Muscle of arm (tissue), 12 donors: ENCODE results near the gene CERS1. TPM values are rescaled to one million over a fixed set of nuclear protein-coding genes. Genes with fewer than 3 reads are reported as not detected.

Source experiments
- DNase-seq: peaks from one replicate; pipeline ENCODE4 v3.0.0-alpha.2; 2013
- polyA plus RNA-seq, 12 donors: library from polyadenylated mRNA; unstranded; fragments of 120-200 nt; gene quantifications; one replicate each; pipeline ENCODE4 v1.2.1, GENCODE V29; 2013; ENCODE audit not compliant: insufficient read length in 12 of 12

CERS1 gene
- polyA plus RNA-seq, 12 donors, result 15.8 to 49.2 (median 30.5) TPM; not detected in 1

DNA sequence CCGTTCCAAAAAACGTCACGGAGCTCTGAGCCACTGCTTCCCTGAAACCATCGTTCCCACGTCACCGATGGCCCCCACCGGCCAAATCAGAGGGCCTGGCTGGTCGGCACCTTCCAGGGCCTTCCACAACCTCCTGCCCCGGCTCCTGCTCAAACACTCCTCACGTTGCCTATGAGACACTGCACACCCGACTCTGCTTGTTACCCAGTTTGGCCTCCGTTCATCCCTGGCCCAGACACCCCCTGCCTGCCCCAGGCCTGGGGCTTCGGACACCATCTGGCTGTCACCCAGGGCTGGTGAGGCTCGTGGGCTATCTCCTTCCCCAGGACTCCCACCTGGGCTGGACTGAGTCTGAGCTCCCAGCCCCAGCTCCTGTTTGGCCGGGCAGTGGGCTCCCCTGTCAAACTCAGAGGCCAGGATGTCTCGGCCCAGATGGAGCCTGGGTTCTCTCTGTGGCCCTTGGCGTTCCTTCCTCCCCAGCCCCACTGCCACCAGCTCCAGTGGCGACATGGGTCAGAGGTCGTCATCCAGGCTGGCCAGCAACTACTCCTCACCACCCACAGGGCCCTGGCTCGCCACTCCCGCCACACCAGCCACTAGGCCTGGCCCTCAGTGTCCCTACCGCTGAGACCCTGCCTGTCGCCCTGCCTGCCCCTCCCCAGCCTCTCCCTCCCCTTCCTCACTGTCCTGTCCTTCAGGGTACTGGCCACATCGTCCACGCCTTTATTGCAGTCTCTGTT lies 17.7 kb downstream of the CERS1 start:
- no peak for DNase-seq

DNA sequence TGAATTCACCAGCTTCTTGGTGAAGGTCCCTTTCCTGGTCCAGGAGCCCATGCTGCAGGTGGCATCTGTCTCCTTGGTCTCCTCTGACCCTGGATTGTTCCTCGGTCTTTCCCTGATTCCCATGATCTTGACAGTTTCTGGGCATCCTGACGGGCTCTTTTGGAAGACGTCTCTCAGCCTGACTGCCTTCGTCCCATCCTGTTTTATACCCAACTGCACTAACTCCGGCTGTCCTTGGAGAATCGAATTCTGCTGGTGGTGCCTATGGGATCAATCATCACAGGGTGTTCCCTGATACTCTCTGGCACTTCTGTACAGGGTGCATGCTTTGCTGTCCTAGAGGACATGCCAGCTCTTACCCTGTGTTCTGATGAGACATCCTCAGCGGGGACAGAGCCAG lies 19.1 kb downstream of the CERS1 start:
- no peak for DNase-seq

DNA sequence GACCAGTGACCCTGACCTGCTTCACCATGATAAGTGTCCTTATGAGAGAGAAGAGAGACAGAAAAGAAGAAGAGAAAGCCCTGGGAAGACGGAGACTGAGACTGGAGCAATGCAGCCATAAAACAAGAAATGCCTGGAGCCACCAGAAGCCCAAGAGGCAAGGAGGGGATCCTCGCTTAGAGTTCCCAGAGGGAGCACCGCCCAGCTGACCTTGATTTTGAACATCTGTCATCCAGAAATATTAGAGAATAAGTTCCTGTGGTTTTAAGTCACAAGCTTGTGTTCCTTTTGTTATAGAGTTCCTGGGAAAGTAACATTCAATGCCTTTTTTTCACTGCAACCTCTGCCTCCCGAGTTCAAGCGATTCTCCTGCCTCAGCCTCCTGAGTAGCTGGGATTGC lies 20.2 kb downstream of the CERS1 start:
- no peak for DNase-seq

DNA sequence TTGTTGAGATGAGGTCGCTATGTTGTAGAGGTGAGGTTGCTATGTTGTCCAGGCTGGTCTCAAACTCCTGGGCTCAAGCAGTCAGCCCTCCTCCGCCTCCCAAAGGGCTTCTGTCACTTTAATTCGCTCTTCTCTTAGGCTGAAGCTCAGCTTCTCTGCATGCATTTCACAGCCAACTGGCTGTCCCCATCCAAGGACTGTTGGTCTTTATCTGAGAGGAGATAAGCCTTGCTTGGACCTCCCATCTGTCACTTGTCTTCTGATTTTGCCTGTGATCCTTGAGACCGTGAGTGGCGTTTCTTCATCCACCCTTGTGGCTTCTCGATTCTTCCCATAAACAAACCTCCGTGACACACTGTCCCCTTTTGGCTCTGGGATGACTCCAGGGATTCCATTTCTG lies 24.4 kb downstream of the CERS1 start:
- DNase-seq, result no peak

DNA sequence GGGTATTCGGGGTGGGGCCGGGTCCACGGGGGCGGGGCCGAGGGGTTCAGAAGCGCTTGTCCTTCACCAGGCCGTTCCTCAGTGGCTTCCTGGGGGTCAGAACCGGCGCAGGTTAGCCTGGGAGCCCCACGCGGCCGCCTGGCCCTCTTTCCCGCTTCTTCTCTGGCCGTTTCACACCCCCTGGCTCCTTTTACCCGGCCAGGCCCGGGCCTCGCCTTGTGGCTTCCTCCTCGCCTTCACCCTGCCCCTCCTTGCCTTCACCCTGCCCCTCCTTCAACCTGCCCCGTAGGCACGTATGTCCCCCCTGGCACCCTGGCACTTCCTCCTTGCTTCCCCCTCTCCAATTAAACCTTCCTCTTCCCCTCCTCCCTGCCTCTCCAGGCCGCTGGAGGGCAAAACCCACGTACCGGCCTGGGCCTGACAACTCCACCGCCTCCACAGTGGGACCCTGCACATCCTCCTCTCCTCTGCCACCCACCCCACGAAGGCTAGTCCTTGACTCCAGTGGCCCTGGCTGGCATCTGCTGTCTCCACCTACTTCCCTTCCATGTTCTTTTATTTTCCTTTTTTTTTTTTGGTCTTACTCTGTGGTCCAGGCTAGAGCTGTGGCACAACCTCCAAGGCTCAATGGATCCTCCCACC lies 25.3 kb downstream of the CERS1 start:
- no peak for DNase-seq

DNA sequence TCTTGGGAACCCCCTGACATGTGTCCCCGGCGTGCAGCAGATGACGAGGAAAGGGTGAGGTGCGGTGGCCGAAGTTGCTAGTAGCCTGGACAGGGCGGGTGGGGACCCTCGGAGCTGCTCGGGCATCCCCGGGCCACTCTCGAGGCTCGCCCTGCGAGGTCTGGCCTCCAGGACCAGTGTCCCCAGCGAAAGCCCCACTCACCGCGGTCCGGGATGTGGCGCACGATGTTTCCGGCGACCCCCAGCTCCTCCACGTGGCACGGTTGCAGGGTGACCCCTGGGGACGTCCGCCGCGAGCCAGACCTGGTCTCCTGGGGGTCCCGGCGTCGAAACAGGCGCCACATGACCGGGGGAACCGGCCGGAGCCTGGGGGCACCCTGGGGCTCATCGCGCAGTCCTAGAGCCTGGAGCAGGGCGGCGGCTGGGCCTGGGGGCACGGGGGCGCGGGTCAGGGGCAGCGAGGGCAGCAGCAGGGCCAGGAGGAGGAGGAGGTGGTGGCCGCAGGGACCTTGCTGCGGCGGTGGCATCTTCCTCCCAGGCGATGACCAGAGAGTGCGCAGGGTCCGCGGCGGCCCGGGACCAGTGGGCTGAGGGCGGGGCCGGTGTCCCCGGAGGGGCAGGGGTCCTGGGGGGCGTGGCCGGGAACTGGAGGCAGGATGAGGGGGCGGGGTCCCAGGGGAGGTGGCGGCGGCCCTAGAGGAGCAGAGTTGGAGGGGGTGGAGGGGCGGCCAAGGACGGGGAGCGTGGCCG lies 26.0 kb downstream of the CERS1 start:
- no peak for DNase-seq

DNA sequence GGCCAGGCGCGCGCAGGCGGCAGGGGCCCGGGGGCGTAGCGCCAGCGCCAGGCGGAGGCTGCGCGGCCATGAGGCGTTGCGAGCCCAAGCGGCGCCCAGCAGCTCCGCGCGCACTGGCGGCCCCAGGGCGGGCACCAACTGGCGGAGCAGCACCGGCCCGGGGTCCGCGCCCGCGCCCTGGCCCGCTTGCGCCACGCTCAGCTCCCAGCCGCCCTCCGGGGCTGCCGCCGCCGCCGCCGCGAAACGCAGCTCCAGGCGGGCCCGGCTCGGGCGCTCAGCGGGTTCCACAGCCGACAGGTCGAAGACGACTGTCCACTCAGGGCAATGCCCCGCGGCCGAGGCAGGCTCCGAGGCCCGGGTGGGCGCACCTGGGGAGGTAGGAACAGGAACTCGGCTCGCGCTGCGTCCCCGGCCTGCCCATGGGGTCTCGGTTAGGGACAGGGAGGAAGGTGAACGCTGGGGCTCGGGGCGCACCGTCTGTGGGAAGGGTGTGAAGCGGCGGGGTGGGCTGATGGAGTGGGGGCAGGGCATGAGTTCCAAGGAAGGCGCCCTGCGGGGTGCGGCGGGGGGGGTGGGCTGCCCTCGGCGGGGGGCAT lies 26.8 kb downstream of the CERS1 start:
- no peak for DNase-seq

DNA sequence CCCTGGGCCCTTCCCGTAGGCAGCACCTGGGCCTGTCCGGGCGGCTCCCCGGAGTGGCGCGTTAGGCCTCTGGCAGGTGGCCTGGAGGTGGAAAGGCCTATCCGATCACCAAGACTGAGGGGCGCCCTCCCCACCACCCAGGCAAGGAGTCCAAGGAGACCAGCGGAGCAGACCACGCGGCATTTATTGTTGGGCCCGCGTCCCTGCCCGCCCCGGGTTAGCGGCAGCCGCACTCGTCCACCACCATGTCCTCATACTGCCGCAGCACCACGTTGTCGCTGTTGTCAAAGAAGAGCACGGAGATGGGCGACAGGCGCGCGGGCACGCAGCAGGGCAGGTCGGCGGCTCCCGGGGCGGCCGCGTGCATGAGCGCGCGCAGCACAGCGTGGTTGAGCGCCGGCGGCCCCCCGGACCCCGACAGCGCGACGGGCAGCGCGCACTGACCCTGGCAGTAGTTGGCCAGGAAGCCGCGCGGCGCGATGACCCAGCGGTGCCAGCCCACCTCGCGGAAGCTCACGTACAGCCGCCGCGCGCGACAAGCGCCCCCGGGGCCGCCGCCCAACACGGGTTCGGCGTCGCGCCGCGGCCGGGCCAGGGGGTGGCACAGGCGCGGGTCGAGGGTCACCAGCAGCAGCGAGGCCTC lies 27.5 kb downstream of the CERS1 start:
- no peak for DNase-seq

DNA sequence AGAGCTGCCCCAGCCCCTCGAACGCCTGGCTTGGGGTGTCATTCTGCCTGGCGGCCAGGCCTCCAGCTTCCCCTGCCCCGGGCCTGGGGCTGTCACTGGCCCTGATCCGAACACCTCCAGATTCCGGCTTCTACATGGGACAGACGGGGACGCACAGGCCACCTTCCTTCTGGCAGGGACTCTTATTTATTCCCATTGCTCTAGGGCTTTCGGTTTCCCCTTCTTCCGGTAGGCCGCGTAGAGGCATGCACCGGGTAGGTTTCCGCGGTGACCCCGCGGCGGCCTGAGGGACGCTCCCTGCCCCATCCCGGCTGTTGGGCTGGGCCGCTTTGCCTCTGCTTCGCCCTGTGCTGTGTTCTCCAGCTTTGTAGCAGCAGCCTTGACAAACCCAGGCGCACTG lies 28.2 kb downstream of the CERS1 start:
- no peak for DNase-seq

DNA sequence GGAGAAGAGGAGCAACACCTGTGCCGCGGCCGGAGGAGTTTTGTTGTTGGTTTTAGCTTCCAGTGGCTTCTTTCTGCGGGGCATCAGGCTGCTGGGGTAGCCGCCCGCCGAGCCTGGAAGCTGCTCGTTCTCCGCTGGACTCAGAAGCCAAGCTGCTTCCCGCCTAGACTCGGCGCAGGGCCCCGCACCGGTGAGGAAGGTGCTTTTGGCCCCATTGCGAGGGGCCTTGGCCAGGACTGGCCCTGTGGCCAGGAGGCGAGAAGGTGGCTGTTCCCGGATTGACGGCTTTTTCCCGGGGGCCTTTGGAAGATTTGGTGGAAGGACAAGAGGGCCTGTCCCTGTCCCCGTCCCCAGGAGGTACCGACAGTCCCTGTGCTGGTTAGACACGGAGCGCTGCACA lies 28.8 kb downstream of the CERS1 start:
- no peak for DNase-seq

DNA sequence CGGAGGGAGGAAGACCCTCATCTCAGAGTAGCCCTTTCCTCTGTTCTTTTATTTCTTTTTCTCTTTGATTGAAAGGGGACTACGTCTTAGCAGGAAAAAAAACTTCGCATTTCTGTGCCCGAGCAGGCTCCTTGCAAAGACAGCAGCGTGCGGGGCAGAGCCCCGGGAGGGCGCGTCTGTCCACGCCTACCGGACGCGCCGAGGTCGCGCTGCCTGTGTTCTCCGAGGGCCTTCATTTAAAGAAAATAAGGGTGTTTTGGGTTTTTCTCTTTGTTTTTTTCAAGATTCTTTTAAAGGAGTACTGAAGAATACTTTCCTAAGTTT lies 29.2 kb downstream of the CERS1 start:
- no peak for DNase-seq

DNA sequence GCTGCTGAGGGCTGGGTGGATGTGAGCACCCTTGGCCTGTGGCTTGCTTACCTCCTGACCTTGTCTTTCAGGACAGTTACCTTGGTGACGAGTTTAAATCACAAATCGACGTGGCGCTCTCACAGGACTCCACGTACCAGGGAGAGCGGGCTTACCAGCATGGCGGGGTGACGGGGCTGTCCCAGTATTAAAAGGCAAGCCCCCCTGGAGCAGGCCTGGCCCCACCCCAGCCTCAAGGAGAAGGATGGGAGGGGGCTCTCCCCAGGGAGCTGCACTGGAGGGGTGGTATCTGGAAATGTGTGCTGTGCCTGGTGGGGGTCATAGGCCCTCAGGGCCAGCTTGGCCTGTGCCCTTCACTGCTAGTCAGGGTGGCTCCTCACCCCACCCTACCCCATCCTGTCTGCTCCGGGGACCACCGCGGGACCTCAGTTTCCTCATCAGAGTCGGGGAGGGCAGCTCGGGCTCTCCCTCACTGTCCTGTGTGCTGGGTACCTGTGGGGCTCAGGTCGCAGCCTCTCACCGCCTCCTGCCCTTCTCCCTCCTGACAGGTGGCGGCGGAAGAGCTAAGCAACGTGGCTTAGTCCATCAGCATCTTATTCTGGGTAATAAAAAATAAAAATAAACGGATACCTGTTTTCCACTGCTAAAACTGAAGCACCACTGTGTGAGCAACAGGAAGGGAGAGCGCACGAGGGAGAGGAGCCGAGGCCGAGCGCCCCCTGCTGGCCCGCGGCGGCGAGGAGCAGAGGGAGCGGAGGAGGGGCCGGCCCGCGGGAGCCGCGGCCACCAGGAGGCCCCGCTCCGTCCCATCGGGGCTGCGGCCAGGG lies 29.8 kb downstream of the CERS1 start:
- peak; percentile 61 for DNase-seq

DNA sequence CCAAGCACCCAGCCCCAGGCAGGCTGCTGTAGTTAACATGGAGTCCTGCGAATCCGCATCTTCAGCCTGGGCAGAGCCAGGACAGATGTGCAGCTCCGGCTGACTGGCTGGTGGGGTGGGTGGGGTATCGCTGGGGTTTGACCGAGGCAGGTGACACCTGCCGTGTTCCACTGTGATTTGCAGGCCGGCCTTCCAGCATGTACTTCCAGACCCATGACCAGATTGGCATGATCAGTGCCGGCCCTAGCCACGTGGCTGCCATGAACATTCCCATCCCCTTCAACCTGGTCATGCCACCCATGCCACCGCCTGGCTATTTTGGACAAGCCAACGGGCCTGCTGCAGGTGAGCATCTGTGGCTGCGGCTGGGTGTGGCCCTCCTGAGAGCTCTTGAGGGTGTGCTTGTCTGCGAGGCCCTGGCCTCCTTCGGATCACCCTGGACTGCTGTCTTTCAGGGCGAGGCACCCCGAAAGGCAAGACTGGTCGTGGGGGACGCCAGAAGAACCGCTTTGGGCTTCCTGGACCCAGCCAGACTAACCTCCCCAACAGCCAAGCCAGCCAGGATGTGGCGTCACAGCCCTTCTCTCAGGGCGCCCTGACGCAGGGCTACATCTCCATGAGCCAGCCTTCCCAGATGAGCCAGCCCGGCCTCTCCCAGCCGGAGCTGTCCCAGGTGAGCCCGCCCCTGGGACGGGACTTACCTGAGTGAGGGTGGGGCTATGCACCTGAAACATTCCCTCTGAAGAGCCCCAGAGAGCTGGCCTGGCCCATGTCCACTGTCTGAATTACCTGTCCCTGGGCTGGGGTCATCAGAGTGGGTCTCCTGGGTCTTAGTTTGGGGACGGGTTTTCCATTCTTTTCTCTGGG lies 30.6 kb downstream of the CERS1 start:
- DNase-seq, result no peak

DNA sequence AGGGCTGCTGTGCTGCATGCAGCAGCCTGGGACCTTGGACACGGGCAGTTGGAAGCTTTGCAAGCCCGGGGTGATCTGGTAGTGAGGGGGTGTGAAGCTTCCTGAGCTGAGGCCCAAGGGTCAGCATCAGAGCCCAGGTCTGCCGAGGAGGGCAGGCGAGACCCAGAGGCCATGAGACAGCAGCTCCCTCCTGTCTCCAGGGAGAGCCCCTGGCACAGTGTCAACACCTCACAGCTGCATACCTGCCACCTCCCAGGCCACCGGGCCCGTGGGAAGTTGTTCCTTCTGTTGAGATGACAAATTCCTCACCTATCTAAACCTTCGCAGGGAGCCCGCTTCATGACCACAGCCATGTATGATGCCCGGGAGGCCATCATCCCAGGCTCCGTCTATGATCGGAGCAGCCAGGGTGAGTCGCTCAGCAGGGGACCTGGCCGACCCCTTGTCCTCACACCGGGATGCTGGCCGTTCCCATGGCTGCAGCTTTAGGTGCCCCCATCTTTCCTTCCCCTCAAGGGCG lies 32.1 kb downstream of the CERS1 start:
- no peak for DNase-seq

DNA sequence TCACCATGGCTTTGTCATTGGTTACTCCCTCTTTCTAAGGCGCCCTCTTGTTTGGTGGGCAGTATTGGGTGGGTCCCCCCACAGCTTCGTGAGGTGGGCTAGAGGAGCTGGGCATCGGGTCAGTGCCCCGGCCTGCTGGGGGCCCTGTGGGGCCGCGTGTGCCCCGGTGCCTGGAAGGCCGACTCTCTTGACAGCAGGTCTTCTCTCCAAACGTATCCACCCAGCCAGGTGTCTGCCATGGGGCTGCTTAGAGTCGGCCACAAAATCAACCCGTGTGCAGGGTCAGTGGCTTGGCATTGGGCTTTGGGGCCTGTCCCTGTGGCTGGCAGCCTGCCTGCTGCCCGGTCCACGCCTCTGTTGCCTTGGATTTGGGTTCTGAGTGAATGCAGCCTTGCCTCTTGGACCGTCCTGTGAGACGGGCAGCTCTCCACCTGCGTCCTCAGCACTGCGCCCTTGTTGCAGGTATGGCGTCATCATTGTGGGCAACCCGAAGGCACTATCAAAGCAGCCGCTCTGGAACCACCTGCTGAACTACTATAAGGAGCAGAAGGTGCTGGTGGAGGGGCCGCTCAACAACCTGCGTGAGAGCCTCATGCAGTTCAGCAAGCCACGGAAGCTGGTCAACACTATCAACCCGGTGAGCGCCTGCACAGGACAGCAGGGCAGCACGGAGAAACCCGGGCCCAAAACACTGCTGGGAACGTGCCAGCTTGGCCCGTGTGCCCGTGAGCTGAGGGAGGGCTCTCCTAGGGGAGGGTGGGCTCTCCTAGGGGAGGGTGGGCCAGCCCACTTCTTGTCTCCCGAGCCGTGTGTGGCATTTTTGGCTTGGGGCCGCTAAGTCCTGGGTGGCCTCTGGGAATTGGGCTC lies 32.7 kb downstream of the CERS1 start:
- no peak for DNase-seq

DNA sequence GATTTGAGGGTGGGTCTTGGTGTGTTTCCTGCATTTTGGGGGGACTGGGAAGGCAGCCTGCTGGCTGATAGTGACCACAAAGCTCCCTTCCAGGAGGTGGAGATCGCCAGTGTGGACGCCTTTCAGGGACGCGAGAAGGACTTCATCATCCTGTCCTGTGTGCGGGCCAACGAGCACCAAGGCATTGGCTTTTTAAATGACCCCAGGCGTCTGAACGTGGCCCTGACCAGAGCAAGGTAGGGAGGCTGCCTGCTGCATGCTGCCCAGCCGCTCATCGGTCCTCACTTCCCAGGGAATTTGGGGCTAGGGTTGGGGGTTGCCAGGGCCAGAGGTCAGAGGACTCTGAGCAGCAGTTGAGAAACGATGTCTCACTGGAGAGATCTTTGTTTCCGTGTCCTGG lies 34.0 kb downstream of the CERS1 start:
- no peak for DNase-seq

DNA sequence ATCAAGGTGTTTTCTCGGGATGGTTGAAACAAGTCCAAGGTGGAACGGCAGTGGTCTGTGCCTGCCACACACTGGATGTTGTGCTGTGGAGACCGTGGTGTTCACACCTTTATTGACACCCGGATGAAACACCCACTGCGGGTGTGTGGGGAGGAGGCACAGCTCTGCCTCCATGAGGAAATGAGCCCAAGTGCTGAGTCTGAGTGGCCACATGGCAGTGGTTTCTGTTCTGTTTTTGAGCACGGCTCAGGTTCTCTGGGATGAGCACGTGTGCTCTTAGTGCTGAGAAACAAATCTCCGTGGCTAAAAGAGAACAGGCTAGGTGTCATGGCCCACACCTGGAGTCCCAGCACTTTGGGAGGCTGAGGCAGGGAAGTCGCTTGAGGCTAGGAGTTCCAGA lies 34.7 kb downstream of the CERS1 start:
- no peak for DNase-seq

DNA sequence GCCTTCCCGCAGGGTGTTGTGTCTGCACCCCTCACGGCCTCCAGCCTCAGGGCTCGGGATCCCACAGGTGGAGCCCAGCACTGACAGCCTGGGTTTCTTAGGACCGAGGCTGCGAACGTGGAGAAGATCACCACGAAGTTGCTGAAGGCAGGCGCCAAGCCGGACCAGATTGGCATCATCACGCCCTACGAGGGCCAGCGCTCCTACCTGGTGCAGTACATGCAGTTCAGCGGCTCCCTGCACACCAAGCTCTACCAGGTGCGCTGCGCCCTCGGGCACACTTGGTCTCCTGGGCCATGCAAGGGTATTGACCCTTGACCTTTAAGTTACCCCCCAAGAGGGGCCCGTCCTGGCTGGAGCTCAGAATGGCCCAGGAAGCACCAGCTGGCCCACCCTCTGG lies 35.2 kb downstream of the CERS1 start:
- no peak for DNase-seq

DNA sequence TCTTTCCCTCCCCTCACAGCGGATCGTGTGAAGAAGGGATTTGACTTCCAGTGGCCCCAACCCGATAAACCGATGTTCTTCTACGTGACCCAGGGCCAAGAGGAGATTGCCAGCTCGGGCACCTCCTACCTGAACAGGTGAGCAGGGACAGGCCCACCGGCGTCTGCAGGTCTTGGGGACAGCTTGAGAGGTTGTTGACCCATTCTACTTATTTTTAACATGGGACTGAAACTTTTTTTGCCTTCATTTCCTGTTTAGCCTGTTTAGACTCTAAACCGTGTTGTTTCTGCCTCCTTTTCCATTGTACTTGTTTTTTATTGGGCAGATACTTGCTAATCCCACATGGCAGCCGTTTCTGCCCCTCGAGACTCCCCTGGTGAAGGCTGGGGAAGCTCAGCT lies 35.7 kb downstream of the CERS1 start:
- no peak for DNase-seq
